GM19240 (cell line): ENCODE data around the gene NME7.
"Not testable (repeated sequence)": the region's sequence is repeated elsewhere in the genome, so short reads cannot be mapped to it uniquely, and the experiment has no call there.

Experiments used
- DNase-seq: peaks from one replicate; pipeline ENCODE4 v3.0.0; 2011; ENCODE audit warnings: low spot score; ENCODE audit not compliant: insufficient read length

Gene NME7

DNA sequence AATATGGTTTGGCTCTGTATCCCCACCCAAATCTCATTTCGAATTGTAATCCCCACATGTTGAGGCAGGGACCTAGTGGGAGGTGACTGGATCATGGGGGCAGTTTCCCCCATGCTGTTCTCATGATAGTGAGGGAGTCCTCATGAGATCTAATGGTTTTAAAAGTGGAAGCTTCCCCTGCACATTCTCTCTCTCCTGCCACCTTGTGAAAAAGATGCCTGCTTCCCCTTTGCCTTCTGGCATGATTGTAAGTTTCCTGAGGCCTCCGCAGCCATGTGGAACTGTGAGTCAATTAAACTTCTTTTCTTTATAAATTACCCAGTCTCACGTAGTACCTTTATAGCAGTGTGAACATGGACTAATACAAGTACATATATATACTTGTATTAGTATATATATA lies 25.5 kb downstream of the NME7 start:
- DNase-seq: not testable (repeated sequence)

DNA sequence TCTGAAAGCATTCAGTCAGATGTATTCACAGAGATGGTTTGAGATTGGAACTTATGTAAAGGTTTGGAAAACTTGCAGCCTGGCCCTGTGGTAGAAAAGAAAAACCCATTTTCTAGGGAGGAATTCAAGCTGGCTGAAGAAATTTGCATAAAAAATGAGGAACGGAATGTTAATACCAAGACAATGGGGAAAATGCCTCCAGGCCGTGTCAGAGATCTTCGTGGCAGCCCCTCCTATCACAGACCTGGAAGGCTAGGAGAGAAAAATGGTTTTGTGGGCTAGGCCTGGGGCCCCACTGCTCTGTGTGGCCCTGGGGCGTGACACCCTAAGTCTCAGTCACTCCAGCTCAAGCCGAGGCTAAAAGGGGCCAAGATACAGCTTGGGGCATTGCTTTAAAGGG lies 26.7 kb downstream of the NME7 start:
- DNase-seq: no peak

DNA sequence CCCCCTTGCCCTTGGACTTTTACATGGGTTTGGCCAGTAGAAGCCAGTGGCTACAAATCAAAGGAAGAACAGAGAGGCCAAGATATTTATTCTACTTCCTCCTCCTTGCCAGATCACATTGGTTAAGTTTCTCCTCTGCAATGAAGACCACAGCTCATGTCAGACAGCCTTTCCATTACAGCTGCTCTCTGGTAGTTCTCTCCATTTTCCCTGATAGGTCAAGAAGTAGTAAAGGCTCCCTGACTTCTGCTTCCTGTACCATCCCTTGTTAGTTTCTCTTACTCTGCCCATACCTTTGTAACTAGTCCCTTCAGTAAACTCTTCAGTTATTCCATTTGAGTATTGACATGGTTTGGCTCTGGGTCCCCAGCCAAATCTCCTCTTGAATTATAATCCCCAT lies 27.8 kb downstream of the NME7 start:
- DNase-seq: no peak

DNA sequence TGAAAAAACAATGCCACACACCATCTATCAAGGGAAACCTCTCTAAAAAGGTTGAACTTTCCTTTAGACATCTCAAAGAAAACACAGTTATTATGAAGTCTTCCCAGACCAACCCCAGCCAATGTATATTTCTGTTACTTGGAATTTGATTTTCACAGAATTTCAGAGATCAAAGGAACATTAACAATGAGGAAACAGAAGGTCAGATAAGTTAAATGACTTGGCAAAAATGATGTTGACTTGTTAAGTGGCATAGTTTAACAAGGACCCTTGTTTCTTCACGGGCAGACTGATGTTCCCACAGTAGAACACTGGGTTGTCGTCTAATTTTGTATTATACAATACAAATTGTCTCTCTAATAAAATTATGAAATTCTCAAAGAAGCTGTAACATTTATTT lies 29.0 kb downstream of the NME7 start:
- DNase-seq: no peak

DNA sequence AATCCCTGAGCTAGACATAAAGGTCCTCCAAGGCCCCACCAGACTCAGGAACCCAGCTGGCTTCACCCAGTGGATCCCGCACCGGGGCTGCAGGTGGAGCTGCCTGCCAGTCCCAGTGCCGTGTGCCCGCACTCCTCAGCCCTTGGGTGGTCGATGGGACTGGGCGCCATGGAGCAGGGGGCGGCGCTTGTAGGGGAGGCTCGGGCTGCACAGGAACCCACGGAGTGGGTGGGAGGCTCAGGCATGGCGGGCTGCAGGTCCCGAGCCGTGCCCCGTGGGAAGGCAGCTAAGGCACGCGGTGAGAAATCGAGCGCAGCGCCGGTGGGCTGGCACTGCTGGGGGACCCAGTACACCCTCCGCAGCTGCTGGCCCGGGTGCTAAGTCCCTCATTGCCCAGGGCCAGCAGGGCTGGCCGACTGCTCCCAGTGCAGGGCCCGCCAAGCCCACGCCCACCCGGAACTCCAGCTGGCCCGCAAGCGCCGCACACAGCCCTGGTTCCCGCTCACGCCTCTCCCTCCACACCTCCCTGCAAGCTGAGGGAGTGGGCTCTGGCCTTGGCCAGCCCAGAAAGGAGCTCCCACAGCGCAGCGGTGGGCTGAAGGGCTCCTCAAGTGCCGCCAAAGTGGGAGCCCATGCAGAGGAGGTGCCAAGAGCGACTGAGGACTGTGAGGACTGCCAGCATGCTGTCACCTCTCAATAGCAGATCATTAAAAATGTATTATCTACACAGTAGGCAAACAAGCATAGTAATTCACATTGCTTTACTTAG lies 30.5 kb downstream of the NME7 start:
- DNase-seq: not testable (repeated sequence)

DNA sequence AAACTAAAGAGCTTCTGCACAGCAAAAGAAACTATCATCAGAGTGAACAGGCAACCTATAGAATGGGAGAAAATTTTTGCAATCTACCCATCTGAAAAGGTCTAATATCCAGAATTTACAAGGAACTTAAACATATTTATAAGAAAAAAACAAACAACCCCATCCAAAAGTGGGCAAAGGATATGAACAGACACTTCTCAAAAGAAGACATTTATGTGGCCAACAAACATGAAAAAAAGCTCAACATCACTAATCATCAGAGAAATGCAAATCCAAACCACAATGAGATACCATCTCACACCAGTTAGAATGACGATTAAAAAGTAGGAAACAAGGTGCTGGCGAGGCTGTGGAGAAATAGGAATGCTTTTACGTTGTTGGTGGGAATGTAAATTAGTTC lies 32.9 kb downstream of the NME7 start:
- not testable (repeated sequence) for DNase-seq

DNA sequence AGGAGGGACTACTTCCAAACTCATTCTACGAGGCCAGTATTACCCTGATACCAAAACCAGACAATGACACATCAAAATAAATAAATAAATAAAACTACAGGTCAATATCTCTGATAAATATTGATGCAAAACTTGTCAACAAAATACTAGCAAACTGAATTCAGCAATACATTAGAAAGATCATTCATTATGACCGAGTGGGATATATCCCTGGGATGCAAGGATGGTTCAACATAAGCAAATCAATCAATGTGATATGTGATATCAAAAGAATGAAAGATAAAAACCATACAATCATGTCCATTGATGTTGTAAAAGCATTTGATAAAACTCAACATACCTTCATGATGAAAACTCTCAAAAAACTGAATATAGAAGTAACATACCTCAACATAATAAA lies 36.7 kb downstream of the NME7 start:
- DNase-seq: no peak

DNA sequence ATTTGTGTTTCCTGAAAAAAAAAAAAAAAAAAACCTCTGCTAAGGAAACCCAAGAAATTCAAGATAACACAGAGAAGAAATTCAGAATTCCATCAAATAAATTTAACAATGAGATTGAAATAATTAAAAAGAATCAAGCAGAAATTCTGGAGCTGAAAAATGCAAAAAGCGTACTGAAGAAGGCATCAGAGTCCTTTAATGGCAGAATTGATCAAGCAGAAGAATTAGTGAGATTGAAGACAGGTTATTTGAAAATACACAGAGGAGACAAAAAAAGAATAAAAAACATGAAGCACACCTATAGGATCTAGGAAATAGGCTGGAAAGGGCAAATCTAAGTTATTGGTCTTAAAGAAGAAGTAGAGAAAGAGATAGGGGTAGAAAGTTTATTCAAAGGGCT lies 38.2 kb downstream of the NME7 start:
- DNase-seq: no peak

DNA sequence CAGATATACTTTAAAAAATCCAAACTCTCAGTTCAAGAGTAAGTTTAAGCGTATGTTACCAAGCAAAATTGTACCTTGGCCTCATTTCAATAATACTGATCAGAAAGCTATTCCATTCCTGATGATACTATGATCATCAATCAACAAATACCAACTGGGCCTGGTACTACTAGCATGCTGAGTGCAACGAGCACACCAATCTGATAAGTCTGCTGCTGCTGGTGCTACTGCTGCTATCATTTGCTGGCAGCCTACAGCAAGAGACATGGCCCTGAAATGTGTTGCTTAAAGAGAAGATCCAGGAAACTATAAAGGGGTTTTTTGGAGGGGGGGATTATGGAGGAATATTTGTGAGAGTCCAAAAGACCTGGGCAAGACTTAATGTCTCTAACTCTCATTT lies 39.7 kb downstream of the NME7 start:
- no peak for DNase-seq

DNA sequence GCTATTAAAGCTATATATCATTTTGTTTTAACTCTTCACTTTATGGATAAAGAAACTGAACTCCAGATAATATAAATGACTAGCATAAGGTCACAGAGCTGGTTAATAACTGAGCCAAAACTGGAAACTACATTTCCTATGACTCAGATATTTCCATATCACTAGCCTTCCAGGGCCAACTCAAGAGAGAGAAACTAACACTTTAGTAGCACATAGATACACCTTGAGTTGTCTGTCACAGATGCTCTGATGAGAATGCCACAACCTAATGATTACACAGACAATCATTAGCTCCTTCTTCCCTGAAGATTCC lies 40.7 kb downstream of the NME7 start:
- DNase-seq: no peak

DNA sequence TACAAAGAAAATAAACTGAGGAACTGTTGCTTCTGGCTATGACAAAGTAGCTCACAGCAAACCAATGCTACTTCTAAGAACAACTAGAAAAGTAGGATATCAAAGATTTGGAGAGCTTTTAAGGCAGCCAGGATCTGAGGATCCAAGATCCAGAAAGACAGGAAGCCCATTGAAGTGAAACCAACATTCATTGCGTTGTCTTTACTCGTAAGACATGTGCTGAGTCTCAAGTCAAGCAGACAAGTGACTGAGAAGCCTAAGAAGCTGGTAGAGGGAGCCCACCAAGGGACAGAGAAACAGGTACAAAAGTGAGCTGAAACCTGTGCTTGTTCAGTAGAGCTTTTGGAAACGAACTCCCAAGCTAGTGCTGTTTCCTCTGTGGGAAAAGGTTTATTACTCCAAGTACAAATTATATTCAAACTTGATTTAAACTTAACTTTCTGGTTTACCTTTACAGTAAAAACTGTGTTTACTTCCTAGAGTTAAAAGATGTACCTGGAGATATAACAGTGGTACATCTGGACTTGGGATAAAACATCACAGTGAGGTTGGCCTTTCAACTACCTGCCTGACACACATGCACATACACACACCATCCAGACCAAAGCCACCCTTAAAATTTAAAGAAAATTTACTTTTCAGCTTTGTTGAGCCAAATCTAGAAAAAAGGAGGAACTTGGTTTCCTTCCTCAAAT lies 41.2 kb downstream of the NME7 start:
- DNase-seq: no peak

DNA sequence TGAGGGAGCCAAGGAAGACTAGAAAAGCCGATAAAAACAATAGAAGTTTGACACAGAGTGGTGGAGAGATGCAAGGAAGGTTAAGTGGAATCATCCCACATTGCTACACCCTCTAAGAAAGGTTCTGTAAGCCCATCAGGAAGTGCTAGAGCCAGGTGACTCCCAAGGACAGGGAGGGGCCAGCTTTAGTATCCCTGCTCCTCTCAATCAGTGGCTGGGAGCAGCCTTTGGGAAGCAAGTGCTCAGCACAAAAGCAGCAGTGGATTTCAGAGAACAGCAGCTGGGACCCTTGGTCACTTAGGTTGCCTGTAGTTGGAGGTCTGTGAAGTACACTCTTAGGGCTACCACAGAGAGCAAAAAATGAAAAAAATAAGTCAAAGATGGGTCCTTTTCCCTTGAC lies 42.5 kb downstream of the NME7 start:
- no peak for DNase-seq

DNA sequence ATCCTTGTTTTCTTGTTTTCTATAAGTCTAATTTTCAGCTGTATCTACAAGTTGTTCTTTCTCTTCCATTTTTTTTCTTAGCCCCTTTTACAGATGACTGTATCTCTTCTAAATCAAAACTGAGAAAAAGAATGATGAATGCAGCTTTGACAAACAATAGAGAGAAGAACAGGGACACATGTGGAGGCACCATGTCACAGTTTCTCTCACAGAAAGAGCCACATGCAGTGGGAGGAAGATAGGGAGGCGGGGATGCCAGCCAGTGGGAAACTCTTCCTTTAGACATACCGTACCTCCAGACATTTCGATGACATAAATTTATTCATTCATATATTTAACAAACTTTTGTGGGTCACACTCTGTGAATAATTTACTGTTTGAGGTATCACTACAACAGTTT lies 45.5 kb downstream of the NME7 start:
- DNase-seq: no peak

DNA sequence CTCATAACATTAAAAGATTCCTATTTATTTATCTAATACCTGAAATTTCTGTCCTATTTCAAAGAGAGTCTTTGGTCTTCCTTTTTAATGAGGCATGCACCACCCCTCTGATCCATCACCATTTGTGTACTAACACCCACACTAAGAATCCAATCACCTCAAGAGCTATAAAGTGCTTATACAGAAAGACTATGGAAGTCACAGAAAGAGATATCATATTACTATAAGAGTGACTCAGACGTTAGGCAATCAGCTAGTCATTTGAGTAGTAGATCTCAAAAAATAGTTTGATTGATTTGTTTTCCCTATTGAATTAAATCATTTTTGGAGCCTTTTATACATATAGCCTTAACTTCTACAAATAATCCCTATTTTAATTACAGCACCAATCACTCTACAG lies 46.1 kb downstream of the NME7 start:
- no peak for DNase-seq

DNA sequence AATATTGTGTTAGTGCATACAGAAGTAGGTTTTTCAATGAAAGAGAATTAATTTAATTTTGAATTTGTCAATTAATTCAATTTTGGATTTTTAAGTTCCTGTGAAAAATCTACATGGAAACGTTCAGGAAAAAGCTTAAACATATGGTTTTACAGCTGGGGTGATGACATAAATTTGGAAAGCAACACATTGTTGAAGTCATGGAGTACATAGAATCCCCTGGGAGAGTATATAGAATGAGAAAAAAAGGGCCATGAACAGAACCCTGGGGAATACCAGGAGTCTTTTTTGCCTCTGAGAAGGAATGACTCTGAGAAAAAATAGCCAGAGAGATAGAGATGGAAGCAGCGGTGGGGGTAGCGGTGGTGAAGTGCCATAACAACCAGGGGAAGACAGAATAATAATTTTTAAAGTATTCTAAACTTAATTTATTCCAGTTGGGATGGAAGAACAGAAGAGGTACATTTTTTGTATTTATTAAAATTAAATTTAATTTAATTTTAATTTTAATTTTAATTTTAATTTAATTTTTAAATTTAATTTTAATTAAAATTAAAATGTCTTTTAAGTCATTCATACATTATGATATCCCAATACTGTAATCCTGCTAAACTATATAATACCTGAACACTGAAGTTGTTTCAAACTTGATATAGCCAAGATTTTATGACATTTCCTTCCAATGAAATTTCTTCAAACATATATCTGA lies 48.9 kb downstream of the NME7 start:
- no peak for DNase-seq

DNA sequence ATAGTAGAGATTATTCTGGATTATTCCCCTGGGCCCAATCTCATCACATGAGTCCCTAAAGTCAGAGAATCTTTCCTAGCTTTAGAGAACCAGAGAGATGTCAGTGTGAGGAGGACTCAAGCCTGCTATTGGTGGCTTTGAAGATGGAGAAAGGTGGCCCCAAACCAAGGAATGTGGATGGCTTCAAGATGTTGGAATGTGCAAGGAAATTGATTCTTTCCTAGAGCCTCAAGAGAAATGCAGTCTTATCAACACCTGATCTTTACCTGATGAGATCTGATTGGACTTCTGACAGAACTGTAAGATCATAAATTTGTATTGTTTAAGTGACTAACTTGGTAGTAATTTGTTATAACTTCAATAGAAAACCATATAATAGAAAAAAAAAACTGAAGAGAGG lies 51.0 kb downstream of the NME7 start:
- DNase-seq: no peak

DNA sequence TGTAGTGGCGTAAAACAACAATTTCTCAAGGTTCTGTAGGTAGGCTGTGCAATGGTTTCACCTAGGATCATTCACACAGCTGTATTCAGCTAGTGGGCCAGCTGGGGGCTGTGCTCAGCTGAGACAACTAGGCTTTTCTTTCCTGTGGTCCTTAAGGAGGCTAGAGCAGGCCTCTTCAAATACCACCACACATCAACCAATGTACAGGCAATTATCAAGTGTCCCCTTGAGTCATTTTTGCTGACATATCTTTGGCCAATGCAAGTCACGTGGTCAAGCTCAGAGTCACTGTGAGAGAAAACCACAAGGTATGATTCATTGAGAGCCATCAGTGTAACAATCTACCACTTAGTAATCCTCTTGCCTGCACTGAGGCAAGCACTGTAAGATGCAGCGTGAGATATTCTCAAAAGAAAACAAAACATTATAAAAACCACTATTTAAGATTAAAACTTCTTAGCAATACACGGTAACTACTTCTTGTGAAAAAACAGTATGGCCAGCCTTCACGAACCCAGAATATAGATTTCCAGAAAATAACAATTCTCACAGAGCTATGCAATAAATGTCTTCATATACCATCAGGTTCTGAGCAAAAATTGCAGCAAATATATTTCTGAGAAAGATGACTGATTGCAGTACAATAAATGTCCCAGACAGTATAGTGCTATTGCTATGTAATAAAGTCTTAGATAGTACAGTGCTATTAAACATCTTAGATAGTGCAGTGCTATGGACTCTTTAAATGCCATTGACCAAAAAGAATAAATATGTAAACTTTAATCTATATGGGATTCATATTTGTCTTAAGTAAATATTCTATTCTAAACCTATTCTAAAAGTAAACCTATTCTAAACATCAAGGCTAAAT lies 55.3 kb downstream of the NME7 start:
- no peak for DNase-seq

DNA sequence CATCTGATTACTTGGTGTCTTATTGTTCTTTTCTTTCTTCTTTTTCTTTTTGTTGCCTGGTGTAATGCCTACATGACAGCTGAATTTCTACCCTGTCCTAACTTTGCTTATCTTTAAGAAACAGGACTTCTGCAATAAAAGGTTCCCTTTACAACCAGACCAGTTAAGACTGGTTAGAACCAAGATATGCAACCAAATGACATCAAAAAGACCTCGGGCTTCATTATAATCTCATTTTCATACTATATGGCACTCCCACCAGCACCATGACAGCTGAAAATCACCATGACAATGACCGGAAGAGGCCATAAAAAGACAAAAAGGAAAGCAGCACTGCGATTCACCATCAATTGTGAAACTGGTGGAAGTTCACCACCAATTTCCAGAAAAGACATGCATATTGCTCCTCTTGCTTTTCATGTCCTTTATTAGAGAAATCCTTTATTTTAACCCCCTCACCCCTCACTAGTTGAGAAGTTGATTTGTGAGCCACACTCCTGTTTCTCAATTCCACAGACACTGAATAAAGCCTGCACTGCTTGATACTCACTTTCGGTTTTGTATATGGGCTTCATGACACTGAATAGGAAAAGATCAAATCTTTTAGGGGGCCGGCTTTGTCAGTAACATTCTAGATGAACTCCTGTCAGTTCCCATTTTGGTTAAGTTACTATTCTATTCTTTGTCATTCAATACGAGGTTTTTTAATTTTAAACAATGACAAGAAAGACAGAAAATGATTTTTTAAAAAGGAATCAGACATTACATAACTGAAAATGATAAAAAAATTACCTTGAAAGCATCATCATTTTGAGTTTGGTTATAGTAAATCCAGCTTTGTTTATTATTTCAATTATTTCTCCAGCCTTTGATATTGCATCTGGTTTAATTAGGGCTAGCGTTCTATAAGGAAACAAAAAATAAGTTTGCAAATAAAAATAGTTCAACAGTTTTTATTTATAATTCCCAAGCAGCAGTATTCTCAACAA lies 58.1 kb downstream of the NME7 start:
- no peak for DNase-seq

DNA sequence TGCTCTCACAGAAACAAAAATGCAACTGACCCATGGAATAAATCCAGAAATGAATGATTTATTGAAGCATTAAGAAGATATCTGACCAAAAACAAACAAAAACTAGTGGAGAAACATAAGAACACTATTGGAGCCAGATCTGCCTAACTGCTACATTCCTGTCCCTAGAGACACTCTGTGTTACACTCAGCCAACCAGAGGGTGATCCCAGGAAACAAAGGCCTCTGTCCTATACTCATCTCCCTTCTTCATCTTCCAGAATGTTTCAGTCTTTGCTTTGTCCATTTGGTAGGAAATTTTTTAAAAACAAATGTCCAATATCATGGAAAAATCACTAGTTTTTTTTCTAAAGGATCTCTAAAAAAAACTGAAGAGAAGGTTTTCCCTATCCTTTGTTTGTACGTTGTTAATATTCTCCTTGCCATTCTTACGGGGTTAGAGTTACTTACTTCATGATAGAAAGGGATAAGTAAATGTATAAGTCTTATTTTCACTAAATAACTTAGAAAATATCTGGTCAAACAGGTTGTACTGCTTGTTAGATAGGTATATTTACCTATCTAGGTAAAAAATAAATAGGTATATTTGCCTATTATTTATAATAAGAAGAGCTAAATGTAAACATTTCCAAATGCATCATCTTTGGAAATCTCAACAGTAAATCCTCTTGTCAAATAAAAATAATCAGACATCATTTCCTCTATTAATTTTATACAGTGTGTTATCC lies 59.1 kb downstream of the NME7 start:
- DNase-seq: no peak

DNA sequence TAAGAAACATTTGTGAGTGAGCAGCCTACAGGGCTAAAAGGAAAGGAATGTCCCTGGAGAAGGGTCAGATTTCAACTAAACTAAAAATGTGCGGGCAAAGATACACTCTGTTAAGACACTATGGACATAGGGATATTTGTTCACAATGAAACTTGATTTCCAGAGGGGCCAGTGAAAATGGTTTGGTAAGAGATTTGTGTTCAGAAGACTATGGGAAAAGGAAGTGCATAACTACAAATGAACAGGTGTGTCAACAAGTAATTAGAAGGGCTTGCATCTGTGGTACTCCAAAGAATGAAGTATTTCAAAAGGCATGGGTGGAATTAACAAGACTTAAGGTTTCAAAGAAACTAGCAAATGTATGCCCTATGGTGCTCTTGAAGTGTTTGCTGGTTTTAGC lies 60.4 kb downstream of the NME7 start:
- DNase-seq: no peak
